A673 (cell line): Measurements from ENCODE around the gene HMGXB4.

Source experiments
- EZH2 ChIP-seq: fragments of 200-600 bp; sonication (generic); IDR thresholded peaks from 2 replicates; pipeline ENCODE4 v1.6.1; 2017; ENCODE audit warnings: borderline replicate concordance, low read depth, mild to moderate bottlenecking, mixed read lengths, antibody characterized with exemption, low read length; ENCODE audit not compliant: poor library complexity, severe bottlenecking
- TF ChIP-seq, protein P1 (sequence below): fragments of 300-800, 200-600 bp; sonication (generic); conservative IDR thresholded peaks from 2 replicates; pipeline ENCODE4 v1.5.1; 2017; ENCODE audit warnings: low read depth, mild to moderate bottlenecking, antibody characterized with exemption, low read length, moderate library complexity, mixed read lengths

DNA sequence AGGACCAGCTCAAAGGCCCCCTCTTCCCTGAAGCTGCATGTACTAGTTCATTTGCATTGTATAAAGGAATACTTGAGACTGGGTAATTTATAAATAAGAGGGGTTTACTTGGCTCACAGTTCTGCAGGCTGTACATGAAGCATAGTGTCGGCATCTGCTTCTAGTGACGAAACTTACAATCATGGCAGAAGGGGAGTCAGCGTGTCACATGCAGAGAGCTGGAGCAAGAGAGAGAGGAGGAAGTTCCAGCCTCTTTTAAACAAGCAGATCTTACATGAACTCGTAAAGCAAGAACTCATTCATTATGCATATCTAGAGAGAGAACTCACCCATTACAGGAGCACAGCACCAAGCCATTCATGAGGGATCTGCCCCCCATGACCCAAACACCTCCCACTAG lies 7.1 kb upstream of the HMGXB4 start:
- TF ChIP-seq, protein P1, sequence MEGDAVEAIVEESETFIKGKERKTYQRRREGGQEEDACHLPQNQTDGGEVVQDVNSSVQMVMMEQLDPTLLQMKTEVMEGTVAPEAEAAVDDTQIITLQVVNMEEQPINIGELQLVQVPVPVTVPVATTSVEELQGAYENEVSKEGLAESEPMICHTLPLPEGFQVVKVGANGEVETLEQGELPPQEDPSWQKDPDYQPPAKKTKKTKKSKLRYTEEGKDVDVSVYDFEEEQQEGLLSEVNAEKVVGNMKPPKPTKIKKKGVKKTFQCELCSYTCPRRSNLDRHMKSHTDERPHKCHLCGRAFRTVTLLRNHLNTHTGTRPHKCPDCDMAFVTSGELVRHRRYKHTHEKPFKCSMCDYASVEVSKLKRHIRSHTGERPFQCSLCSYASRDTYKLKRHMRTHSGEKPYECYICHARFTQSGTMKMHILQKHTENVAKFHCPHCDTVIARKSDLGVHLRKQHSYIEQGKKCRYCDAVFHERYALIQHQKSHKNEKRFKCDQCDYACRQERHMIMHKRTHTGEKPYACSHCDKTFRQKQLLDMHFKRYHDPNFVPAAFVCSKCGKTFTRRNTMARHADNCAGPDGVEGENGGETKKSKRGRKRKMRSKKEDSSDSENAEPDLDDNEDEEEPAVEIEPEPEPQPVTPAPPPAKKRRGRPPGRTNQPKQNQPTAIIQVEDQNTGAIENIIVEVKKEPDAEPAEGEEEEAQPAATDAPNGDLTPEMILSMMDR: no peak
- no peak for TF ChIP-seq EZH2
